Osteoblast (primary cell): ENCODE data around the gene FLG2. TPM values are rescaled to one million over a fixed set of nuclear protein-coding genes. Genes with fewer than 3 reads are reported as not detected.

Source experiments
- DNase-seq: peaks from one replicate; pipeline ENCODE4 v3.0.0; 2011; ENCODE audit warnings: low spot score, mixed read lengths; ENCODE audit not compliant: insufficient read length; ENCODE audit errors: missing footprints
- H2AFZ ChIP-seq: 2 replicates; pipeline ENCODE4 v1.6.0; 2011; ENCODE audit warnings: mild to moderate bottlenecking, low read length
- H3K27ac ChIP-seq: 2 replicates; pipeline ENCODE4 v1.5.1; 2011; ENCODE audit warnings: mild to moderate bottlenecking, low read depth, low read length, moderate library complexity
- H3K27me3 ChIP-seq: 2 replicates; pipeline ENCODE4 v1.6.0; 2012; ENCODE audit warnings: mild to moderate bottlenecking, control low read depth, inconsistent platforms, low read length, moderate library complexity; ENCODE audit not compliant: insufficient read depth
- H3K36me3 ChIP-seq: 2 replicates; pipeline ENCODE4 v1.5.1; 2011; ENCODE audit warnings: mild to moderate bottlenecking, low read length, control low read depth, moderate library complexity; ENCODE audit not compliant: insufficient read depth
- H3K4me1 ChIP-seq: 2 replicates; pipeline ENCODE4 v1.5.1; 2011; ENCODE audit warnings: mild to moderate bottlenecking, low read length, control low read depth, moderate library complexity; ENCODE audit not compliant: insufficient read depth
- H3K4me2 ChIP-seq: 2 replicates; pipeline ENCODE4 v1.6.0; 2011; ENCODE audit warnings: mild to moderate bottlenecking, low read length; ENCODE audit not compliant: insufficient read depth
- H3K4me3 ChIP-seq: fragments of 200-600 bp; sonication (generic); 3 replicates; pipeline ENCODE4 v1.5.1; 2012; ENCODE audit warnings: mild to moderate bottlenecking, low read length, inconsistent platforms; ENCODE audit not compliant: insufficient read depth
- H3K79me2 ChIP-seq: 2 replicates; pipeline ENCODE4 v1.6.0; 2012; ENCODE audit warnings: mild to moderate bottlenecking, low read length, control low read depth, inconsistent platforms; ENCODE audit not compliant: insufficient read depth
- H3K9me3 ChIP-seq: 2 replicates; pipeline ENCODE4 v1.5.1; 2011; ENCODE audit warnings: low read depth, low read length, control low read depth
- H4K20me1 ChIP-seq: 2 replicates; pipeline ENCODE4 v1.6.0; 2012; ENCODE audit warnings: mild to moderate bottlenecking, low read length, control low read depth; ENCODE audit not compliant: insufficient read depth
- CTCF ChIP-seq: IDR thresholded peaks from 2 replicates; pipeline ENCODE4 v1.5.1; 2011; ENCODE audit warnings: mild to moderate bottlenecking, low read depth, low read length, moderate library complexity; ENCODE audit errors: extremely low read depth
- total RNA-seq: library from RNA; depleted of rRNA; stranded (reverse); fragments of >200 nt; gene quantifications from 2 replicates; pipeline ENCODE4 v1.2.3, GENCODE V29; 2012

The FLG2 gene
- total RNA-seq, 1 donor: not detected

- H3K79me2 ChIP-seq: no peaks in the 10 kb centered on the region
- H2AFZ ChIP-seq: no peak overlapping the region
- H3K36me3 ChIP-seq: no peaks in the 10 kb centered on the region
- no peaks in the 10 kb centered on the region for H3K27me3 ChIP-seq
- H3K27ac ChIP-seq: no peak overlapping the region
- no peaks in the 10 kb centered on the region for H4K20me1 ChIP-seq
- no peaks in the 10 kb centered on the region for H3K9me3 ChIP-seq
- H3K4me1 ChIP-seq: no peaks in the 10 kb centered on the region
- no peak for TF ChIP-seq CTCF
- H3K4me2 ChIP-seq: no peak overlapping the region
- DNase-seq: no peak
- H3K4me3 ChIP-seq: no peak overlapping the region
These were observed 21.1 kb upstream of the FLG2 start for GRCh38 chr1:152380932-152381331.

- Histone ChIP-seq H3K79me2 (no peaks in the 10 kb centered on the region), H3K27ac (no peak overlapping the region), H2AFZ (no peak overlapping the region), H4K20me1 (no peaks in the 10 kb centered on the region), H3K9me3 (no peaks in the 10 kb centered on the region), H3K4me2 (no peak overlapping the region), H3K36me3 (no peaks in the 10 kb centered on the region), H3K27me3 (no peaks in the 10 kb centered on the region), H3K4me3 (no peak overlapping the region), H3K4me1 (no peaks in the 10 kb centered on the region)
- no peak for DNase-seq
- no peak for TF ChIP-seq CTCF
These were observed 14.6 kb upstream of the FLG2 start for GRCh38 chr1:152374451-152374850.

- TF ChIP-seq CTCF: no peak
- H4K20me1 ChIP-seq: no peaks in the 10 kb centered on the region
- H3K9me3 ChIP-seq: no peaks in the 10 kb centered on the region
These were observed 12.9 kb upstream of the FLG2 start for GRCh38 chr1:152372672-152373071.

GRCh38 chr1:152367436-152367835 lies 7.6 kb upstream of the FLG2 start:
- H3K4me2 ChIP-seq: no peak overlapping the region
- no peak for DNase-seq
- no peak for TF ChIP-seq CTCF

More at GRCh38 chr1:152372672-152373071, 12.9 kb upstream of the FLG2 start:
- Histone ChIP-seq H3K27me3 (no peaks in the 10 kb centered on the region), H3K4me1 (no peaks in the 10 kb centered on the region), H2AFZ (no peak overlapping the region), H3K27ac (no peak overlapping the region), H3K4me3 (no peak overlapping the region), H3K4me2 (no peak overlapping the region), H3K36me3 (no peaks in the 10 kb centered on the region), H3K79me2 (no peaks in the 10 kb centered on the region)
- DNase-seq: no peak

More at GRCh38 chr1:152367436-152367835, 7.6 kb upstream of the FLG2 start:
- Histone ChIP-seq H3K79me2 (no peaks in the 10 kb centered on the region), H3K9me3 (no peaks in the 10 kb centered on the region), H3K4me1 (no peaks in the 10 kb centered on the region), H3K27ac (no peak overlapping the region), H3K4me3 (no peak overlapping the region), H3K36me3 (no peaks in the 10 kb centered on the region), H2AFZ (no peak overlapping the region), H4K20me1 (no peaks in the 10 kb centered on the region), H3K27me3 (no peaks in the 10 kb centered on the region)
